RCC 7860 (cell line): ENCODE data around the gene LHX2.
"Not testable (repeated sequence)": the region's sequence is repeated elsewhere in the genome, so short reads cannot be mapped to it uniquely, and the experiment has no call there.

ENCODE experiments used
- DNase-seq: peaks from one replicate; pipeline ENCODE4 v3.0.0-alpha.2; 2015; ENCODE audit warnings: low spot score
- FAIRE-seq: peaks from 2 replicates; lab custom pipeline; 2012; peaks lifted over from hg19 to GRCh38; lab: Jason Lieb, UNC

The LHX2 gene

GRCh38 chr9:124011460-124012301 lies at the start of gene LHX2:
Gene LHX2, plus strand, starts transcription at chr9:124011768. Its CDS starts 581 bp downstream, at chr9:124012349.
- FAIRE-seq = no peak
- no peak for DNase-seq

GRCh38 chr9:123964761-123965160 lies 46.8 kb upstream of the LHX2 start:
- no peak for DNase-seq

GRCh38 chr9:123965801-123966686 lies 45.5 kb upstream of the LHX2 start:
- FAIRE-seq = no peak

More at GRCh38 chr9:123964761-123965160, 46.8 kb upstream of the LHX2 start:
- FAIRE-seq = no peak

GRCh38 chr9:123967323-123967722 lies 44.2 kb upstream of the LHX2 start:
- DNase-seq = no peak
- no peak for FAIRE-seq

More at GRCh38 chr9:123965801-123966686, 45.5 kb upstream of the LHX2 start:
- no peak for DNase-seq

GRCh38 chr9:123972618-123973017 lies 39.0 kb upstream of the LHX2 start:
- DNase-seq (no peak), FAIRE-seq (no peak)

GRCh38 chr9:123973590-123974223 lies 37.9 kb upstream of the LHX2 start:
- no peak for DNase-seq
- FAIRE-seq = no peak

- DNase-seq (no peak), FAIRE-seq (no peak)
These were observed 37.1 kb upstream of the LHX2 start for GRCh38 chr9:123974471-123974870.

- no peak for DNase-seq
- no peak for FAIRE-seq
These were observed 35.7 kb upstream of the LHX2 start for GRCh38 chr9:123975871-123976270.

GRCh38 chr9:123976579-123976978 lies 35.0 kb upstream of the LHX2 start:
- not testable (repeated sequence) for DNase-seq, FAIRE-seq

GRCh38 chr9:123978981-123979380 lies 32.6 kb upstream of the LHX2 start:
- FAIRE-seq (no peak), DNase-seq (no peak)

GRCh38 chr9:123982535-123982934 lies 29.0 kb upstream of the LHX2 start:
- DNase-seq = no peak
- FAIRE-seq = no peak

- DNase-seq = no peak
- FAIRE-seq = no peak
These were observed 28.5 kb upstream of the LHX2 start for GRCh38 chr9:123983047-123983446.

- no peak for FAIRE-seq
These were observed 26.8 kb upstream of the LHX2 start for GRCh38 chr9:123984802-123985201.

GRCh38 chr9:123985869-123986268 lies 25.7 kb upstream of the LHX2 start:
- no peak for FAIRE-seq
- DNase-seq = no peak

More at GRCh38 chr9:123984802-123985201, 26.8 kb upstream of the LHX2 start:
- DNase-seq = no peak

GRCh38 chr9:123990427-123990826 lies 21.1 kb upstream of the LHX2 start:
- DNase-seq (no peak), FAIRE-seq (no peak)

- FAIRE-seq, DNase-seq: not testable (repeated sequence)
These were observed 18.9 kb upstream of the LHX2 start for GRCh38 chr9:123992679-123993078.

- no peak for FAIRE-seq
- no peak for DNase-seq
These were observed 14.7 kb upstream of the LHX2 start for GRCh38 chr9:123996731-123997421.

- DNase-seq (no peak), FAIRE-seq (no peak)
These were observed 13.8 kb upstream of the LHX2 start for GRCh38 chr9:123997665-123998277.

GRCh38 chr9:123998278-123998925 lies 13.2 kb upstream of the LHX2 start:
- DNase-seq (no peak), FAIRE-seq (no peak)
